ENCODE results near the gene SMC5.
"Not testable (repeated sequence)": the region's sequence is repeated elsewhere in the genome, so short reads cannot be mapped to it uniquely, and the experiment has no call there.

SMC5 gene

DNA sequence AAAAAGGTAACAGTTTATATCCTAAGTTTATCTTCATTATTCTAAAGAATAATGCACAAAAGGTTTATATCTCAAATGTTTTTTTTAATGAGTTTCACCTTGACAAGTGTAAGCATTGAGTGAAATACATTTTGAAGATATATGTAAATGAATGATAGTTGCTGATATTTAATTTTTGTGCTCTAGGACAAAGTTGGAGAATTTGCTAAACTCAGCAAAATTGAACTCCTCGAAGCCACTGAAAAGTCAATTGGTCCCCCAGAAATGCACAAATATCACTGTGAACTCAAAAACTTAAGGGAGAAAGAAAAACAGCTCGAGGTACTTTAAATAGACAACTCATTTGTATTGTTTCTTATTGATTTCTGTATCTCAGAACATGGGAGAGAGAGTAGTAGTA is 19.5 kb downstream of the SMC5 start:
- DNase-seq = no peak

DNA sequence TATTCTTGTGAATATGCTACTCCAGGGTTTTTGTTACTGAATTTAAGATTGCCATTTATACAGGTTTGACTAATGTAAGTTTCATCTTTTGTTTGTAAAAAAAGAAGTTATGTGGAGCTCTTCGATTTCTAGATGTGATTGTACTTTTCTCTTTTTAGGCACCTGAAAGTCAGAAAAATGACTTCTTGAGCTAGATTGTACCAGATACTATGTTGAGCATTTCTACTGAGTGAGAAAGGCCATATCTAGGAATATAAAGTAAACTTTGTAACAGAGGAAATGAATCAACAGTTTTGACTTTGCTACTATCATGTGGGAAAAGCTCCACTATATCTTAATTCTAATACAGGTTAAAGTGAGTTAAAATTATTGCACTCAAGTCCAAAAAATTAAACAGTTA is 25.1 kb downstream of the SMC5 start:
- no peak for DNase-seq

DNA sequence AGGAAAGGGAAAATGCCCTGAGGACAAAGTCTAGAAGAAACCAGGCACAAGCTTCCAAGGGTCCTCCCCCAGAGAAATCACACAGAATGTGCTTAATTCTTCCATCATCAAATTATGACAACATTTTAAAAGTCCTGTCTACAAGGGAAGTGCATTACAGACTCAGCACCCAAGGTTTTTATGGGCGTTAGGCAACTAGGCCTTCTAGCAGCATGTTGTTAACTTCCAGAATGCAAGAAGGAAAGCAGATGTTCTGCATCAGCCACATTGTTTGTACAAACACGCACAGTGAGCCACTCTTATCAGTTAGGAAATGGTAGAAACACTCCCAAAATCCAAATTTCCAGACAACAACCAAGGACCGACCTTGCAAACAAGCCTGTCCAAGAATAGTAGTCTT is 26.5 kb downstream of the SMC5 start:
- no peak for DNase-seq

DNA sequence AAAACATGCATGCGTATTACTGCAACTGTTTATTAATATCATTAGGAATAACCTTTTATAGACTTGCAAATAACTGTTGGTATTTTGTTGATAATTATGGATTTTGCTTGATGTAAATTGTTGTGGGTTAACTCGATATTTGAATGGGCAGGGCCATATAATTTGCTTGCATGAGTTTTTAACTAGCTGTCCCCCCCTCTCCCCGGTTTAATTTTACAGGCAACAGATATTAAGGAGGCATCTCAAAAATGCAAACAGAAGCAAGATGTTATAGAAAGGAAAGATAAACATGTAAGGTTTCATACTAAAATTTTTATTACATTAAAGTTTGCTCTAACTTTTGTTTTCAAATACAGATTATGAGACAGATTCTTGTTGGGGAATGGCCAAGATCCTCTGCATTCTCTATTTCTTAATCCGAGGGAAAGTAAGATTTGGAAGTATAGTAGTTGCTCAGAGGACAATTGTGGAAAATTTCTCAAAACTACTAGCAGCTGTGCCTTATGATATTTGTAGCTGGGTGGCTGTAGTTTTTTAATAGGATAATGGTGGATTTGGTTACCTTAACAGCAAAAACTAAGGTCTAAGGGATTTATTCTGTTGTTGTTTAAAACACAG is 27.3 kb downstream of the SMC5 start:
- DNase-seq = no peak

DNA sequence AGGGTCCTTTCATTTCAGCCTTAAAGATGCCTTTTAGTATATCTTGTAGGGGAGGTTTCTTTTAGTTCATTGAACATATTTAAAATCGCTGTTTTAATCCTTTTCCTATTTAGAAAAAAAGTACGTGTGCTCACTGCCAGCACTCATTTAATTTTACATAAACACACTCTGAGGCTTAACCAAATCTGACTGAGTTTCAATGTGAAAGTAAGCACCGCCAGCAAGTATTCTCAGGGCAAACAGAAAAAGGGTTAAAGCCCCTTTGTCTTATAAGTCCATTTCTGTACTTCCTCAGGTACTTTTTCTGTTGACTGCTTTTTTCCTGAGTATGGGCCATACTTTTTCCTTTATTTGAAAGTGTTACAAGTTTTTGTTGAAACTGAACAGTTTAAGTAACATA is 31.8 kb downstream of the SMC5 start:
- no peak for DNase-seq

DNA sequence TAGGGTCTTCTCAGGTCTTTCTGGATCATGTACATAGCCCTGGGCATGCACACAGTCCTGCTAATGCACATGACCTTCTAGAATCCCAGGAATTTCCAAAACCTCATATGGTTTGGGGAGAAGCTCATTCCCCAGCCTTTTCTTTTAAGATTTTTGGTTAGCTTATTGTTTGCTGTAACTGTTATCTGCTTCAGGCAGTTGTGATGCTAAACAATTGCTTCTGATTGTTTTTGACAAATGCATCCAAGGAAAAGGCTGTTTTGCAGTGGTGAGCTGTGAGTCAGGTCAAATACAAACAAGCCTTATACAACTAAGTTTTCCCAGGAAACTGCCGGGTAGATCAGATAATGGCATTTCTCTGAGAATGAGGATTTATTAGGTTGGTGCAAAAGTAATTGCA is 32.7 kb downstream of the SMC5 start:
- DNase-seq = no peak

DNA sequence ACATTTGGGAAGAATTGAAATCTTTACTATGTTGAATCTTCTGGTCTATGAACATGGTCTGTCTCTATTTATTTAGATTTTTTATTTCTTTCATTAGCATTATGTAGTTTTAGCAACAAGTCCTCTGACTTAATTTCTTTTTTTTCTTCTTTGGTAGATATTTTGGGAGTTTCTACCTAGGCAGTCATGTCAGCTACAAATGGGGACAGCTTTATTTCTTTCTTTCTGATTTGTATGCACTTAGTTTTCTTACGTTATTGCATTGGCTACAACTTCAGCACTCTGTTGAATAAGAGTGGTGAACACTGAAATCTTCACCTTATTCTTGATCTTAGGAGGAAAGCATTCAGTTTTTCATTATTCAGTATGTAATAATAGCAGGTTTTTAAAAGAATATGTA is 33.5 kb downstream of the SMC5 start:
- DNase-seq = no peak

DNA sequence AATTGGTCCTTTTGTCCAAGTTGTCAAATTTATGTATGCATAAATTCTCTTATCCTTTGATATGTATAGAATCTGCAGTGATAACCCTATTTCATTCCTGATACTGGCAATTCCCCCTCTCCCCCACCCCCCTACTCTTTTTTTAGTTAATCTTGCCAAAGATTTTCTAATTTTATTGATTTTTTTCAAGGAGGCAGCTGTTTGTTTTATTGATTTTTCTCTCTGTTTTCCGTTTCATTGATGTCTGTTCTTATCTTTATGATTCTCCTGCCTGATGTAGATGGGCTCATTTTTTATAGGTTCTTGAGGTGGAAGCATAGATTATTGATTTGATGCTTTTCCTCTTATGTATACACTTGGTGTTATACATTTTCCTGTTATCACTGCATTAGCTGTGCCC is 34.4 kb downstream of the SMC5 start:
- DNase-seq = no peak

DNA sequence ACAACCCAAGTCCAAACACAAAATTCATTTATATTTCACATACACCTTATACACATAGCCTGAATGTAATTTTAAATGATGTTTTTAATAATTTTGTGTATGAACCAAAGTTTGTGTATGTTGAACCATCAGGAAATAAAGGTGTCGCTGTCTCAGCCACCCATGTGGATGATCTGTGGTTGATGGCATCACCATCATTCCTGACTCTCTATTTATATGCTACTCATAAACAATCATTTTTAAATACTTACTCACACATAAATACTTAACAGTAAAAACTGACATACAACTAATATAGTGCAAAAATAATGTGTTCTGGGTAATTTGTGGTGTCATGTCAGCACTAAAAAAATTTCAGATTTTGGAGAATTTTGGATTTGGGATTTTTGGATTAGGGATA is 38.4 kb downstream of the SMC5 start:
- no peak for DNase-seq

DNA sequence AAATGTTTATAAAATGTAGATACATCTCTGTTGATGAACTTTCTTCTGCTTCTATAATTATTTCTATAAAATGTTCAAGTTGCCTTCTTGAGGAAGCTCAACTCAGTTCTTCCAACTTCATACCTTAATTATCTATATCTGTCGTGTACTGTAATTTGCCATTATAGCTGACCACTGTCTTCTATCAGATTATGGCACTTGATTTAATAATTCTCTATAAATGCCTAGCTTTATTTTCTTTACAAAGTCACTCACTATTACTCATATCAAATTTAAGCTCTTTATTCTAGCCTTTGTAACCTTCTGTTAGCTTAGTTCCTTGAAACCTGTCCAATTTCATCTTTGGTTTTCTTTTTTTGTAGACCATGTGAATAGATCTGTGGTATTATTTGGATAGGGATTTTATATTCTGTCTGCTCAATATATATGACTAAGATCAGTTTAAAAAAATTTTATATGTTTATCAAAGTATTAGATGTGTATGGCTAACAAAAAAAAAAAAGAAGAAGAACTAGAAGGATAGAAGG is 39.5 kb downstream of the SMC5 start:
- DNase-seq = no peak

DNA sequence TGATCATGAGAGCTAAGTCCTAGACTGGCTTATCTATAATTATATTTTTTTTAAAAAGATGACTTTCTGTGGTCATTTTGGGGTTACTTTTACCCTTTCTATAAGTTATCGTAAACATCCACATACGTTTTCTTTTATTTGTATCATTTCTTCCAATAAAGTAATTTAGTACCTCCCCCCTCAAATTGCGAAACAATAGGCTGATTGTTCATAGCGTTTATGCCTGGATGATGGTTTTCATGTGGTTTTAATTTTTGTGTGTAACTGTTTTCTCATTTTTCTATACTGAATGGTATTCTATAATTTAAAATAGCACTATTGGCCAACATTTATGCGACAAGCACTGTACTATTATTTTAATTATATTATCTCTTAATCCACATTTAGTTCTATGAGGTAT is 44.5 kb downstream of the SMC5 start:
- DNase-seq = no peak

DNA sequence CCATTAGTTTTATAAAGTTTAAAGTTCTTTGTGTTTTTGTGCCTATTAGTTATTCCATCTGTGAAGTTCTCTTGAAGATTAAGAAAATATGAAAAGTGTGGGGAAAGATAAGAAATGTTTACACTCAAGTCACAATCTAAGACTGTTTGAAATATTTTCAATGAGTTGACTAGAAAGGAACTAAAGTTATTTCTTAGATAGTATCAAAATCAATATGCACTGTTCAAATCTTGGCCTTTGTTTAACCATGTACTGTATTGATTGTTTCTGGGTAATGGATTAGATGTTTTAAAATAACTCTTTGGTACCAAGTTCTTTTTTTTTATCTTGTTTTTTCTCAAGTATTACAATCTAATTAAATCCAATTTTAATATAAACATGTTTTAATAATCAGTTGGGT is 46.0 kb downstream of the SMC5 start:
- DNase-seq = no peak

DNA sequence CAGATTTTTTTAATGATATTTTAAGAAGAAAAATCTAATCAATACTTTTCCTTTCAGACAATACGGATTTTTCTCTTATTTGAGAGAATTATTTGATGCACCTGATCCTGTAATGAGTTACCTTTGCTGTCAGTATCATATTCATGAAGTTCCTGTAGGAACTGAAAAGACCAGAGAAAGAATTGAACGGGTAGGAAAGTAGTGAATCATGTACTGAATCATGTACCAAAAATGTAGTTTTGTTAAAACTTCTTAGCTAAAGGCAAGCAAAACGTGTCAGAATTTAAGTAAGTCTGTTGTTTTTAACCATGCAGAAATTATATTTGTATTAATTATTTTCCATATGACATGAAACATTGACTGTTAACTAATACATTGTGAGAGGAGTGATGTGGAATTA is 56.6 kb downstream of the SMC5 start:
- no peak for DNase-seq

DNA sequence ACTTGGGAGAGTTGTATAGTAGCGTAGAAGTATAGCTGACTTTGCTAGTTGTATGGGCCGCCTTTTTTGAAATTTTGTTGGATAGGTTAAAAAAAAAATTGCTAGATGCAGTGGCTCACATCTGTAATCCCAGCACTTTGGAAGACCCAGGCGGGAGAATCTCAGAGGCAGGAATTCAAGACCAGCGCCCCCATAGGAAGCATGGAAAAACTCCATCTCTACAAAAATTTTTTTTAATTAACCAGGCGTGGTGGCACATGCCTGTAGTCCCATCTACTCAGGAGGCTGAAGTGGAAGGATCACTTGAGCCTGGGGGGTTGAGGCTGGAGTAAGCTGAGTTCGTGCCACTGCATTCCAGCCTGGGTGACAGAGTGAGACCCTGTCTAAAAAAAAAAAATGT is 59.2 kb downstream of the SMC5 start:
- no peak for DNase-seq

DNA sequence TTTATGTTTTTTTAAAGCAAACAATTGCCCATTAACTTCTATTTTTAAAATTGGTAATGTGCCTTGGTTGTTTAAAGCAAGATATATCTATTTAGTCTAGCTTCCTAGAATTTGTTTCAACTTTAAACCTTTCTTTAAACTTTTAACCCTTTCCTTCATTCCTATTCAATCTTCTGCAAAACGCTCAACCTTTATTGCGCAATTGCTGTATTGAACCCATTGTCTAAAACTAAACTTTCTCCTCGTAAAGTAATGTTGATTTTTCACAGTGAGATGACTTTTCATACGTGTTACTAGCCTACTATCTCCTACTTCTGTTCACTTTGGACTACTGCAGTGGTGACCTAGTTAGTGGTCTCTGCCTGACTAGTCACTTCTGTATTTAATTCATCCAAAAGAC is 63.3 kb downstream of the SMC5 start:
- DNase-seq = no peak

DNA sequence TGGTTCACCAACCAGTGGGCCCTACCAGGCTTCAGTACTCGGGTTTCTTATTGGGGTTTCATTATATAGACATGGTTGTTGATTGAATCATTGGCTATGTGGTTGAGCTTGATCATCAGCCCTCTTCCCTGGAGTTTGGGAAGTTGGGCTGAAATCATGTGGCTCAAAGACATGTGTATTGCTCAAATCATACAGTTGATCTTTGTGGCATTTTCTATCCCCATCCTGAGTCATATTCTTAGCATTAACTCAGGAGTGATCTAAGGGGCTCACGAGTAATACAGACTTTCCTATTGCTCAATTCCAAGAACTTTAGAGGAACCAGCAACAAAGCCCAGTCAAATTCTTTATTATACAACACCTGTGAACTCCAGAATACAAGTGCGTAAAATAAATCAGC is 66.2 kb downstream of the SMC5 start:
- no peak for DNase-seq

DNA sequence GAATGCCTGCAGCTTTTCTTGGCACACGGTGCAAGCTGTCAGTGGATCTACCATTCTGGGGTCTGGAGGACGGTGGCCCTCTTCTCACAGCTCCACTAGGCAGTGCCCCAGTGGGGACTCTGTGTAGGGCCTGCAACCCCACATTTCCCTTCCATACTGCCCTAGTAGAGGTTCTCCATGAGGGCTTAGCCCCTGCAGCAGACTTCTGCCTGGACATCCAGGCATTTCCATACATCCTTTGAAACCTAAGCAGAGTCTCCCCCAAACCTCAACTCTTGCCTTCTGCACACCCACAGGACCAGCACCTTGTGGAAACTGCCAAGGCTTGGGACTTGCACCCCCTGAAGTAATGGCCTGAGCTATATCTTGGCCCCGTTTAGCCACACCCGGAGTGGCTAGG is 69.8 kb downstream of the SMC5 start:
- DNase-seq = not testable (repeated sequence)

DNA sequence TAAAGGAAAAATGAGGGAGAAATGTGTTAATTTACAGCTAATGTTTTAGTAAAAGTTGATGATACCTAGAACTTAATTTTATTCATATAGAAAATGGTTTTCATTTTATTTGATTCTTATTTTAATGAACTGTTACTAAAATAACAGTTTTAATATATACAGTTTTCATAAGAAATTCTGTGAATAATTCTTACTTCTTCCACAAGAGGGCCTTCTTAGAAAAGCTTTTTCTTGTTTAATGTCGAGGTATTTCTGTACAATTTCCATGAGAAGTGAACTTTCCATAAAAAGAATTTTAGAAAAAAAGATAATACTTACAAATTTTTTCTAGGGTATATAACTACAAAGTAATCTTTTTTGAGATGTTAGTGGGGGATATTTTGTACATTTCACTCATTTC is 81.8 kb downstream of the SMC5 start:
- DNase-seq = no peak

DNA sequence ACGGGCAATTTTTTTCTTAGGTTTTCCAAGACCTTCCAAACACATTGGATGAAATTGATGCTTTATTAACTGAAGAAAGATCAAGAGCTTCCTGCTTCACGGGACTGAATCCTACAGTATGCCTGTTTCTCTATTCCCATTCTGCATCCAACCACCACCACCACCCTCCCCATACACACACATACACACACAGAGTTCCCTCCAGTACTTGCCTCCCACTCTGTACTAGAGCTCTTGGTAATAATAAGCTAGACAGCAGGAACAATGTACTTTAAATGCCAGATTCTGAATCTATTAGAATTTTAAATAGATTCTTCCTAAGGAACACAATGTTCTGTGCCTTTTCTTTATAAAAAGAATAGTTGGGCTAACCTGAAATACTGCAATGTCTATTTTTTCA is 88.3 kb downstream of the SMC5 start:
- no peak for DNase-seq

DNA sequence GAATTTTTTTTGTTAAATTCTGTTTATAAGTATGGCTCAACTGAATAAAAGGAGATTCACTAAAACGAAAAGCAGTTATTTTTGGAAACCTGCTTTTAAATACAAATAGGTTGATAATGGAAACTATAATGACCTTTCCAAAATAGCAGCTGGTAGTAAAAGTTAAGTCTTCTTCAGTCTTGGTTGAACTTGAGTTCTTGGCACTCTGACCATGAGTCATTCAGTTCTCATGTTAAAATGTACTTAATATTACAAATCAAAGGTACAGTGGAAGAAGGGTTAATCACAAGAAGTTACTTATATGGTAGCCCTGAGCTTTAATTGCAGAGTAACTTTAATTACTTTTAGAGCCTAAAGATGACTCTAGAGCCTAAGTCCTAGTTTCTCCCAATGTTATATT is 93.6 kb downstream of the SMC5 start:
- no peak for DNase-seq

DNA sequence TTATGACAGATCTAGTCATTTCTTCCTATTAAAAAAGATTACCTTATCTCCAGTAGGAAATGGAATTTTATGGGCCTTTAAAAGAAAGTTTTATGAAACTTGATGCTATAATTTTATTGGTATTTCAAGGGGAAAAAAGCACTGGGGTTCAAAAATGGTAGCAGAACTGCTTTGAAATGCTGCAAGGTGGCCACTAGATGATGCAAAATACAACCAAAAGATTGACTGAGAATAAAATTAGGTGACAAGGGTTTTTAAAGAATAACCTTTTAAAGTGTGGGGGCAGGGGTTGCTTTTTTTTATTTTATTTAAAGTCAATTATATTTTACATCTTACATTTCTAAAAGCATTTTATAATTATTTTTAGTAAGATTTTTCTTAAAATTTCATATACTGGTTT is 94.0 kb downstream of the SMC5 start:
- no peak for DNase-seq

DNA sequence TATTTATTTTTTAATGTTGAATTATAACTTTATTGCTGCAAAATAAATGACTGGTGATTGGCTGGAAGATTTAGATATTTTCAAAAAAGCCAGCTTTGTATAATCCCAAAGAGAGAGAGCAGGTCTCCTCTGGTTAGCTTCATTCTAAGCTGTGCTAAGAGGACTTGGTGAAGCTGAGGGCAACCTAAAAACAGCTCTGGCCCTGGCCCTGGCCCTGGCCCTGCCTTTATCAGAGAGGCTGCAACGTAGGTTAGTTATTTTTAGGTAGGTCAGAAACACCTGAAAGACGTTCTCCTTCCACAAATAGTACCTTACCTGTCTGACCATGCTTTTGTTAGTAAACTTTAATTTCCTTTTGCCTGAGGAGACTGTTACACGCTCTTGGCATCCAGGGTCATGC is 97.0 kb downstream of the SMC5 start:
- no peak for DNase-seq

DNA sequence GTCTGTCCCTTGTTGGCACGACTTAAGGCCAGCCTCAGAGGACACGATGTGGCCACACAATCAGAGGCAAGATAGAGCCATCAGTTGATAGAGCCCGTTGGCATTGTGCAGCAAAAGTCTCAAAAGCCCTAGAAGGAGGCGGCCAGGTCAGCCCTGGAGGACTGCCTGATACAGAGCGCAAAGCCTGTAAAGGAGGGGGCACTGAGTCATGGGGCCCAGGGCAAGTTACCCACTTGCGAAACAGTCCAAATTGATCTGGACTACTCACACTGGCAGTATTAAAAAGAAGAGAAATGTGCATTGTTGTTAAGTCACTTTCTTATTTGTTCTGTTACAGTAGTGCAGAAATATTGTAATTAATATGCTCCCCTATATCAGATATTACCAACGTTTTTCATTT is 104.2 kb downstream of the SMC5 start:
- DNase-seq = no peak

DNA sequence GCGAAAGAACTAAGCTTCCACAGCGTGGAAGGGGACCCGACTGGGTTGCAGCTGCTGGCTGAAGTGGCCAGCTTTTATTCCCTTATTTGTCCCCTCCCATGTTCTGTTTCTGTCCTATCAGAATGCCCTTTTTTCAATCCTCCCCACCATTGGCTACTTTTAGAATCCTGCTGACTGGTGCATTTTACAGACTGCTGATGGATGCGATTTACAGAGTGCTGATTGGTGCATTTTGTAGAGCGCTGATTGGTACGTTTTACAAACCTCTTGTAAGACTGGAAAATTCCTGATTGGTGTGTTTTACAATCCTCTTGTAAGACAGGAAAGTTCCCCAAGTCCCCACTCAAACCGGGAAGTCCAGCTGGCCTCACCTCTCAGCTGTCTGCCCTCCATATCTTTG is 105.0 kb downstream of the SMC5 start:
- DNase-seq = no peak

DNA sequence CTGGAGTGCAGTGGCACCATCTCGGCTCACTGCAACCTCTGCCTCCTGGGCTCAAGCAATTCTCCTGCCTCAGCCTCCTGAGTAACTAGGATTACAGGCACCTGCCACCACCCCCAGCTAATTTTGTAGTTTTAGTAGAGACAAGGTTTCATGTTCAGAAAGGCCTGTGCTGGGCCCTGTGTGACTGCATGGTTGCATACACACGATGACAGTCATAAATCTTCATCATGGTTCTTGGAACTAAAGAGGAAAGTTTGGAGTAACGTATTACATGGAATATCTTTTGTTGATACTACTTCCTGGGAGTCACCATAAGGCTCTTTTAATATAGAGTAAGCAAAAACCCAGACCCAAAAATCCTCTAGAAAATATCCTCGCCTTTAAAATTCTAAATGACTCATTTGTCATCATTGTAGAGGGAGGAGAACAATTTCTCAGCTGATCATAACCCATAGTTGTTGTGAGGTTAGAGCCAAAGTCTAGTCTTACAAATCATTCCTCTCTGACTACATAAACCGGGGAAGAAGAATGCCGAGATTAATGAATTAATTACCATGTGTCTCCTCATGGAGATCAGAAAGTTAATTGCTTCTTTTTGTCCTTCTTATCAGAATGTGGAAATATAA is 108.6 kb downstream of the SMC5 start:
- DNase-seq = no peak

Measured in NCI-H1436 (cell line).